DMS 273 treated with DMSO at 0.1 percent for 48 hours (cell line): ENCODE measurements around the gene ARL17A.
"Not testable (repeated sequence)": the region's sequence is repeated elsewhere in the genome, so short reads cannot be mapped to it uniquely, and the experiment has no call there.

Experiments
- DNase-seq: peaks from one replicate; lab custom pipeline; 2025; lab: John Stamatoyannopoulos, UW

Gene ARL17A

GRCh38 chr17:46548607-46549006 is 30.9 kb downstream of the ARL17A start:
- not testable (repeated sequence) for DNase-seq

- not testable (repeated sequence) for DNase-seq
Observed at GRCh38 chr17:46534716-46535115, 44.8 kb downstream of the ARL17A start.

GRCh38 chr17:46512168-46512567 is 67.3 kb downstream of the ARL17A start, which contains the start of gene LRRC37A2:
Gene LRRC37A2 (plus strand): TSS chr17:46512468. CDS start chr17:46512713, 245 bp downstream.
- not testable (repeated sequence) for DNase-seq

- DNase-seq = not testable (repeated sequence)
Observed at GRCh38 chr17:46505896-46506295, 73.6 kb downstream of the ARL17A start.

DNA sequence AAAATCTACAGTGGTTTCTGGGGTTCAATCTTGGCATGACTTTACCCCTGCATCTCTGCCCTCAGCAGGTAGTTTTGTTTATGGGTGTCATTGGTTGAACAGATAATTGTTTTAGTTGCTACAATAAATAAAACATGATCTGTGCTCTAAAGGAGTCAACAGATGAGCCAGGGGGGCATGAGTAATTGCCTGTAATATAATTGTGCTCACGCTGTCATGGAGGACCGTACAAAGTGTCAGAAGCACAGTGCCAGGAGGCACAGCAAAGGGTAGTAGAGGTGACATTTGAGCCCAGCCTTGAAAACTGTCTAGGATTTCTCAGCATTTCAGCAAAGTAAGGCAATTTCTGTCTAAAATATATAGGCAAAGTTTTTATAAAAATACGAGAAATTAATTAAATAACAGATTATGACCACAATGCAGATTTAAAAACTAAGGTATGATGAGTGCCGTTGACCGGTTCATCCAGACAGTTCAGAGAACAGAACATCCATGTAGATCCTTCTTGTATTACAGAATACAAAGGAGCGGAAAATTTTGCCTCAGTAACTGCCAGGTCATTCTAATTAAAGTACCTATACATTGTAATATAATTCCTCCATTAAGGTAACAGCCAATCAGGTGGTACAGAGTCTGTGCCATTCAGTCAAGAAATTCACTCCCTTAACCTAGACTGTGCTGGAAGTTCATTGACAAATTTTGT is 79.9 kb downstream of the ARL17A start:
- not testable (repeated sequence) for DNase-seq

GRCh38 chr17:46492021-46492420 is 87.5 kb downstream of the ARL17A start:
- DNase-seq = not testable (repeated sequence)

- DNase-seq = not testable (repeated sequence)
Observed at GRCh38 chr17:46481310-46481709, 98.2 kb downstream of the ARL17A start.

DNA sequence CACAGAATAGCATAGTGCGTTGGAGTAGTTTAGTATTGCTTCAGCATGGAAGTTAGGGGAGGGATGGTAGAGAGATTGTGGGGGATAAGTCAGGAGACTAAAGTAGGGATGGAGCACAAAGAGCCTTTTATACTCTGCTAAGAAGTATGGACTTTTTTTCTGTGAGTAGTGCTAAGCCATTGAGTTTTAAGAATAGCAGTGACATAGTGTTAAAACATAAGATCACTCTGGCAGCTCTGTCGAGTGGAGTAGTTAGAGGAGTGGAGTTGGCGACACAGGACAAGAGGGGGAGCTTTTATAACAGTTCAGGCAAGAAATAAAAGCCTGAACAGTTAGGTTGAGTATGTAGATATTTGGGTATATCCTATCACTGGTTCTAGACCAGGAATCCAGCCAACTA is 100.7 kb downstream of the ARL17A start:
- DNase-seq = not testable (repeated sequence)

DNA sequence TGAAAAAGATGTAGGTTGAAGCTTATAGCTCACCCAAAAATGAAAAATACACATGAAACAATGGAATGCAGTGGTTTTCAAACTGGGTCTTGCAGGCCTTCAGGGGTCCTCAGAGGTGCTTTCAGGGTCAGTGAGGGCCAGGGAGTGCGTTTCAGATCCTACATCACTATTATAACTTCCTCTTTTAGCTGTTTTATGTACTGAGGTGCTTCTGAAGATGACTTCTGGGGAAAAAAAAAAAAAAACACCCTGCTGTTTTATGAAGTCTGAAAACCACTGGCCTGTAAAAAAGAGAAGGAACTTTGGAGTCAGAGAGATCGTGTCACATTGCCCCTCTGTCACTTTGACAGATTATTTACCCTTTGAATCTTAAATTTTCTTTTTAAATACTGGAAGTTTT is 103.9 kb downstream of the ARL17A start:
- not testable (repeated sequence) for DNase-seq

GRCh38 chr17:46474489-46474888 is 105.0 kb downstream of the ARL17A start:
- DNase-seq = not testable (repeated sequence)

- not testable (repeated sequence) for DNase-seq
Observed at GRCh38 chr17:46467618-46468017, 111.9 kb downstream of the ARL17A start.
